Chondrocyte (in vitro differentiated cells): Measurements from ENCODE around the gene LRBA. TPM values are rescaled to one million over a fixed set of nuclear protein-coding genes. Genes with fewer than 3 reads are reported as not detected.

Source experiments
- DNase-seq: peaks from one replicate; pipeline ENCODE4 v3.0.0; 2021; ENCODE audit warnings: mixed read lengths, low spot score
- H3K27ac Mint-ChIP-seq: one replicate; pipeline ENCODE4 v1.8.0; 2021; ENCODE audit warnings: mild to moderate bottlenecking, moderate library complexity, mixed read lengths; ENCODE audit not compliant: unreplicated experiment
- H3K27me3 Mint-ChIP-seq: 2 replicates; pipeline ENCODE4 v1.8.0; 2021; ENCODE audit warnings: low read depth, mixed read lengths
- H3K36me3 Mint-ChIP-seq: 2 replicates; pipeline ENCODE4 v1.8.0; 2021; ENCODE audit warnings: low read depth, mixed read lengths
- H3K4me1 Mint-ChIP-seq: 2 replicates; pipeline ENCODE4 v1.8.0; 2021; ENCODE audit warnings: low read depth, mild to moderate bottlenecking, mixed read lengths
- H3K4me3 Mint-ChIP-seq: one replicate; pipeline ENCODE4 v1.8.0; 2021; ENCODE audit warnings: mild to moderate bottlenecking, moderate library complexity, mixed read lengths; ENCODE audit not compliant: unreplicated experiment
- H3K9me3 Mint-ChIP-seq: 2 replicates; pipeline ENCODE4 v1.8.0; 2021; ENCODE audit warnings: low read depth, mixed read lengths
- total RNA-seq: library from RNA; stranded (reverse); gene quantifications from 3 replicates; pipeline ENCODE4 v1.2.1, GENCODE V29; 2021
- TF ChIP-seq, protein P1 (sequence below): fragments of 200-600 bp; sonication (generic); IDR thresholded peaks from 2 replicates; pipeline ENCODE4 v1.5.0; 2021; ENCODE audit warnings: antibody characterized with exemption, mild to moderate bottlenecking, moderate library complexity

The LRBA gene
- total RNA-seq, 1 donor from 2014 or later = 19.7 TPM

DNA sequence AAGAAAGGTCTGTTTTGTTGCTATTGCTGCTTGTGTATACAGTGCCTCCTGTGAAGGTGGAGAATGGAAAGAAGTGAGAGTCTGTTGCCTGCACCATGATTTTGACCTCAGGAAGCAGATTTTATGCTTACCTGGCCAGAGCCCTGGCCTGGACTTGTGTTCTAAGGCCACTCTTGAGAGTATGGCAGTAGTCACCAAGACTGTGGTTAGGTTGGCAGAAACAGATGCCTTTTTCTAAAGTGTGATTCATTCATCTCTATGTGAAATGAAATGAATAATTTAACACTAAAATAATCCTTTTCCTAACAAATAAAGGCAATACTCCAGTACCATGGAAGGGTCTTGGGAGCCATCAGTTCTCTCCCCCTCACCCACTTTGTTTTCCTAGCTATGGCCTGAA, 775.1 kb downstream of the LRBA start:
- DNase-seq = no peak
- TF ChIP-seq, protein P1, sequence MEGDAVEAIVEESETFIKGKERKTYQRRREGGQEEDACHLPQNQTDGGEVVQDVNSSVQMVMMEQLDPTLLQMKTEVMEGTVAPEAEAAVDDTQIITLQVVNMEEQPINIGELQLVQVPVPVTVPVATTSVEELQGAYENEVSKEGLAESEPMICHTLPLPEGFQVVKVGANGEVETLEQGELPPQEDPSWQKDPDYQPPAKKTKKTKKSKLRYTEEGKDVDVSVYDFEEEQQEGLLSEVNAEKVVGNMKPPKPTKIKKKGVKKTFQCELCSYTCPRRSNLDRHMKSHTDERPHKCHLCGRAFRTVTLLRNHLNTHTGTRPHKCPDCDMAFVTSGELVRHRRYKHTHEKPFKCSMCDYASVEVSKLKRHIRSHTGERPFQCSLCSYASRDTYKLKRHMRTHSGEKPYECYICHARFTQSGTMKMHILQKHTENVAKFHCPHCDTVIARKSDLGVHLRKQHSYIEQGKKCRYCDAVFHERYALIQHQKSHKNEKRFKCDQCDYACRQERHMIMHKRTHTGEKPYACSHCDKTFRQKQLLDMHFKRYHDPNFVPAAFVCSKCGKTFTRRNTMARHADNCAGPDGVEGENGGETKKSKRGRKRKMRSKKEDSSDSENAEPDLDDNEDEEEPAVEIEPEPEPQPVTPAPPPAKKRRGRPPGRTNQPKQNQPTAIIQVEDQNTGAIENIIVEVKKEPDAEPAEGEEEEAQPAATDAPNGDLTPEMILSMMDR = no peak
- no peaks in the 10 kb centered on the region for H3K9me3 Mint-ChIP-seq

DNA sequence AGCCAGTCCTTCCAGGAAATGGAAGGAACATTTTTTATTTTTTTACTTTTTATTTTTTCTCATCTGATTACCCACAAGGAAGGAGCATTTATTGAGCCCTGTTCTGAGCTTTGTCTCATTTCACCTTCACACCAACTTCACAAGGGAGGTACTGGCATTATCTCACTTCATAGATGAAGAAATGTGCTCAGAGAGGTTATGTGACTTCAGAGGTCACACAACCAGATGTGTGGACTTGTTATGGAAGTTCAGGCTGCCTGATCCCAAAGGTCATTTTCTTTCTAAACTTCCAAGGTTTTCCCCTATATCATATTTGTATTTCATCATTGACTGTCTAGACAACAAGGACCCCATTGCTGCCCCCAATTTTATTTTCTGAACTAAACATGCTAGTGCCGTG, 776.5 kb downstream of the LRBA start:
- no peak for DNase-seq
- TF ChIP-seq, protein P1 = no peak
- no peaks in the 10 kb centered on the region for H3K27me3 Mint-ChIP-seq
- H3K9me3 Mint-ChIP-seq = no peaks in the 10 kb centered on the region
- H3K36me3 Mint-ChIP-seq = peaks cover 22% of the 10 kb centered on the region
- no peak overlapping the region for H3K4me3 Mint-ChIP-seq
- peaks cover 79% of the 10 kb centered on the region for H3K4me1 Mint-ChIP-seq
- peak overlapping the region; percentile 84 for H3K27ac Mint-ChIP-seq

More for the DNA sequence above, 775.1 kb downstream of the LRBA start:
- Mint-ChIP-seq H3K4me1 (peaks cover 81% of the 10 kb centered on the region), H3K4me3 (no peak overlapping the region), H3K36me3 (peaks cover 15% of the 10 kb centered on the region), H3K27ac (peak overlapping the region; percentile 84), H3K27me3 (no peaks in the 10 kb centered on the region)

DNA sequence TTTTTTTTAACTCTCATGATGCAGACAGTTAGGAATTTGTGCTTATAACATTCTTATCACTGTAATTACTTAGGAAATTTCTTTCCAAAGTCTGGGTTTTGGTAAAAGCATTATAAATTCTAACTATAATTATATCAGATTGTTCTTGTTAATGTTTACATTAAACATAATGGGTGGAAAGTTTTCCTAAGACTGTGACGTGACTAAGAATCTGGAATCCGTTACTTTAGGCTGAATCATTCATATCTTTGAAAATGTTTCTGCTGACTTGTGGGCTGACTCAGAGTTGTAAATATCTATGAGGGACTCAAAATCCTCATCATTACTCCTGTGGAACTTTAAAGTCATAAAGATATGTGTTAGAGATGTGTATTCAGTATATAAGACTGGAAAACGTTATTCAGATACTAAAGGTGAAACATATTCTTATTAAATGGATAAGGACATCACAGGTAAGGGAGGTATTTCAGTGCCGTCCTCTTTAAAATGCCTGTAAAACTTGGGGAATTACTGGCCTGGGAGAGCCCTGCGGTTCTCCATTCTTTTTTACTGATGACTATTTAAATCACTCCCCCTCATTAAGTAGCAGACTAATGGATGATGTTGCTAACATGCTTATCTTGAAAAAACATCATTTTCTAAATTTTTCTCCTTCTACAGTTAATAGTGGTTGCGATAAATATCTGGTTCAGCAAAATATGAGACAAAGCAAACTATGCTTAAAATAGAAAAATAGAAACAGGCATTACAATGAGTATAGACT, 777.8 kb downstream of the LRBA start:
- H3K9me3 Mint-ChIP-seq = no peaks in the 10 kb centered on the region
- H3K27ac Mint-ChIP-seq = peak overlapping the region; percentile 95
- TF ChIP-seq, protein P1 = no peak
- peaks cover 75% of the 10 kb centered on the region for H3K4me1 Mint-ChIP-seq
- no peaks in the 10 kb centered on the region for H3K27me3 Mint-ChIP-seq
- H3K4me3 Mint-ChIP-seq = peak overlapping the region; percentile 56
- DNase-seq = no peak
- H3K36me3 Mint-ChIP-seq = peaks cover 28% of the 10 kb centered on the region

DNA sequence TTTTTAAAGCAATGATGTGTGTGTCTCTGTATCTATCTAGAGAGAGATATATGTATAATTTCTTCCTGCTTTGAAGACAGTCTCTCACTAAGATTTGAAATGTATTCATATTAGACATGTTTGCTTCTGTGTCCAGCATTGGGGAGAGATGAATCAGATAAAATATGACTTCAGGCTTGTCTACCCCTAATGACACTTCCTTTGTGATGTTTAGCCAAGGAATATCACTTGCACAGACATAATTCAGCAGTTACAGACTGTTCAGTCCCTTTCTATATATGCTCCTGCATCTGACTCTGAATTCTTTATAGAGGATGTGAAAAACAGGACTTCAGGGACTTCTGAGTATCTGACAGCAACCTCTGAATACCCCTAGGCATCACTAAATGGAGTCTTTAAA, 778.5 kb downstream of the LRBA start:
- Mint-ChIP-seq H3K36me3 (peaks cover 29% of the 10 kb centered on the region), H3K9me3 (no peaks in the 10 kb centered on the region), H3K4me1 (peaks cover 81% of the 10 kb centered on the region), H3K4me3 (no peak overlapping the region), H3K27ac (peak overlapping the region; percentile 95), H3K27me3 (no peaks in the 10 kb centered on the region)
- DNase-seq = no peak
- TF ChIP-seq, protein P1 = no peak

DNA sequence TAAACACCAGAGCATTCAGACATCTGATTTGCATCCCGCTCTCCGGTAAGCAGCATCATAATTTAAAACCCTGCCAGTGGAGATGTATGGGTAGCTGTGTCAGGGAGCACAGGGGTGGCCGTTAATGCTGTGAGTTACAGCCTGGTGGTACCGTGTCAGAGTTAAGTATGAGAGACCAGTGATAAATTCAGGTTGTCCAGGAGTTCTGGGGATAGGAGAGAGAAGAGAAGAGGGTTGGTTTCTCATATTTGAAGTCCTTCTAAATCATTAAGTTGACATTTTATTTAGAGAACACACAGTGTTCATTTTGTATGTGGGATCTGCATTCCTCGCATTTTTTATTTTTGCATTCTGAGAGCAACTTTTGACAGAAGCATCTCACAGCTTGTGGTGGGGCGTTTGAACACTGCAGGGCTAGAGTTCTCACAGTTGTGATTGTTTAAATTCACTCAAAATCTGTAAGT, 779.2 kb downstream of the LRBA start:
- DNase-seq = no peak
- Mint-ChIP-seq H3K4me3 (peak overlapping the region; percentile 12), H3K27me3 (no peaks in the 10 kb centered on the region), H3K27ac (peak overlapping the region; percentile 95), H3K9me3 (no peaks in the 10 kb centered on the region), H3K4me1 (peaks cover 82% of the 10 kb centered on the region), H3K36me3 (peaks cover 28% of the 10 kb centered on the region)
- TF ChIP-seq, protein P1 = no peak
